Measurements from ENCODE around the gene PLCH1. TPM values are rescaled to one million over a fixed set of nuclear protein-coding genes. Genes with fewer than 3 reads are reported as not detected.

The PLCH1 gene
- total RNA-seq, 4 donors from 2014 or later: 0.19 to 2.1 (median 0.28) TPM

- 75 to 79% methylated on average over 4 to 5 of the region's 5 CpGs for WGBS, 2 donors
- TF ChIP-seq POLR2A (IDR thresholded peaks at IDR 0.05) (no peak), CTCF (IDR thresholded peaks at IDR 0.05) (no peak)
- DNase-seq: no peak
These were observed 246.8 kb downstream of the PLCH1 start for GRCh38 chr3:155497930-155498647.

GRCh38 chr3:155496206-155496605 lies 248.7 kb downstream of the PLCH1 start:
- no peaks in the 10 kb centered on the region for H3K36me3 ChIP-seq
- H3K4me1 ChIP-seq: no peaks in the 10 kb centered on the region
- H3K27me3 ChIP-seq: no peaks in the 10 kb centered on the region
- intact Hi-C loops (cut with DNase I): no loop called here
- no peaks in the 10 kb centered on the region for H3K9me3 ChIP-seq
- TF ChIP-seq CTCF (IDR thresholded peaks at IDR 0.05) (no peak), POLR2A (IDR thresholded peaks at IDR 0.05) (no peak)
- no peak overlapping the region for H3K4me3 ChIP-seq
- H3K27ac ChIP-seq: no peak overlapping the region
- DNase-seq: no peak

More at GRCh38 chr3:155497930-155498647, 246.8 kb downstream of the PLCH1 start:
- Histone ChIP-seq H3K27me3 (no peaks in the 10 kb centered on the region), H3K36me3 (no peaks in the 10 kb centered on the region), H3K4me1 (no peaks in the 10 kb centered on the region), H3K9me3 (no peaks in the 10 kb centered on the region), H3K27ac (no peak overlapping the region), H3K4me3 (no peak overlapping the region)
- intact Hi-C loops (cut with DNase I): no loop called here

GRCh38 chr3:155495387-155495786 lies 249.5 kb downstream of the PLCH1 start:
- Histone ChIP-seq H3K4me1 (no peaks in the 10 kb centered on the region), H3K27me3 (no peaks in the 10 kb centered on the region), H3K9me3 (no peaks in the 10 kb centered on the region), H3K4me3 (no peak overlapping the region), H3K27ac (no peak overlapping the region), H3K36me3 (no peaks in the 10 kb centered on the region)
- intact Hi-C loops (cut with DNase I): no loop called here
- TF ChIP-seq CTCF (IDR thresholded peaks at IDR 0.05): no peak
- no peak for TF ChIP-seq POLR2A (IDR thresholded peaks at IDR 0.05)
- 80 to 83% methylated on average over 4 of the region's 4 CpGs for WGBS, 2 donors
- no peak for DNase-seq

- H3K4me1 ChIP-seq: no peaks in the 10 kb centered on the region
- 63 to 69% methylated on average over 5 of the region's 5 CpGs for WGBS, 2 donors
- H3K9me3 ChIP-seq: no peaks in the 10 kb centered on the region
- H3K36me3 ChIP-seq: no peaks in the 10 kb centered on the region
- H3K27ac ChIP-seq: no peak overlapping the region
- DNase-seq: no peak
- intact Hi-C loops (cut with DNase I): no loop called here
- H3K27me3 ChIP-seq: no peaks in the 10 kb centered on the region
- TF ChIP-seq POLR2A (IDR thresholded peaks at IDR 0.05) (no peak), CTCF (IDR thresholded peaks at IDR 0.05) (no peak)
- no peak overlapping the region for H3K4me3 ChIP-seq
These were observed 250.5 kb downstream of the PLCH1 start for GRCh38 chr3:155494332-155494731.

- 88 to 95% methylated on average over 1 of the region's 1 CpG for WGBS, 2 donors
- Histone ChIP-seq H3K4me3 (no peak overlapping the region), H3K36me3 (no peaks in the 10 kb centered on the region), H3K9me3 (no peaks in the 10 kb centered on the region), H3K27me3 (no peaks in the 10 kb centered on the region), H3K4me1 (no peaks in the 10 kb centered on the region), H3K27ac (no peak overlapping the region)
- intact Hi-C loops (cut with DNase I): no loop called here
- TF ChIP-seq POLR2A (IDR thresholded peaks at IDR 0.05) (no peak), CTCF (IDR thresholded peaks at IDR 0.05) (no peak)
- no peak for DNase-seq
These were observed 252.0 kb downstream of the PLCH1 start for GRCh38 chr3:155492841-155493240.
